22Rv1 (cell line): ENCODE measurements around the gene JSRP1.

Source experiments
- CTCF ChIP-seq: fragments of 450-650 bp; IDR thresholded peaks from 2 replicates; pipeline ENCODE4 v1.5.1; 2017; ENCODE audit warnings: mild to moderate bottlenecking
- ZFX ChIP-seq: fragments of 450-650 bp; IDR thresholded peaks from 2 replicates; pipeline ENCODE4 v1.6.1; 2017; ENCODE audit warnings: antibody characterized with exemption, borderline replicate concordance

GRCh38 chr19:2280633-2281264 is 24.5 kb upstream of the JSRP1 start:
- TF ChIP-seq CTCF (no peak), ZFX (no peak)
